Measurements from ENCODE around the gene UXS1.

UXS1 gene

DNA sequence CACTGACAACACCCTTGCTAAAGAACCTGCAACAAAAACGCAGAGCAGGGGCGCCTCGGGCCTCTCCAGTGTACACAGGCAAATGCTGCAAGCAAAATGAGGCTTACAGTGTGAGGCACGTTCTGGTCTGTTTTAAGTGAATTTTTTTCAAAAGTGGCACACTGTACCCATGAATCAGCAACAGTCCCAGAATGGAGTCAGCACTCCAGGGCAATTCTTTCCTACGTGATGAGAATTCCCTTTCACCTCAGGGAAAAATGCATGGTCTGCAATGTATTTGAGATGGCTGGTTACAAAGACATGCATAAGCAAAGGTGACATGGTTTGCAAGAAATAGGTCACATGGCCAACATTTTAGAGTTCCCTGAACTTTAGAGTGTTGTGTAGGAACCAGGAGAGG, 94.4 kb downstream of the UXS1 start:
- TF ChIP-seq EZH2 (IDR thresholded peaks at IDR 0.05; ENCODE audit: borderline replicate concordance, low read length) = no peak
- no peak for TF ChIP-seq CTCF (IDR thresholded peaks at IDR 0.05; ENCODE audit: low read length)
- H3K9me3 ChIP-seq (ENCODE audit: low read length) = no peaks in the 10 kb centered on the region
- H3K4me3 ChIP-seq (ENCODE audit: low read depth, low read length, poor library complexity, severe bottlenecking) = no peak overlapping the region
- no peak overlapping the region for H3K4me2 ChIP-seq (ENCODE audit: low read length)
- H3K9ac ChIP-seq (ENCODE audit: low read length) = no peak overlapping the region
- no peaks in the 10 kb centered on the region for H3K9me2 ChIP-seq (ENCODE audit: low read depth, low read length)
- H3K27ac ChIP-seq (ENCODE audit: low read depth, low read length, poor library complexity, severe bottlenecking) = no peak overlapping the region
- no peaks in the 10 kb centered on the region for H3F3A ChIP-seq (ENCODE audit: insufficient read depth, low read length)
- 0 out of 2 replicates have a peak, but pooled peaks cover 4% of the 10 kb centered on the region for H3K36me3 ChIP-seq (ENCODE audit: insufficient read depth, low read length)
- H2AFZ ChIP-seq (ENCODE audit: low read length) = no peak overlapping the region
- H3K79me2 ChIP-seq (ENCODE audit: insufficient read depth, low read length) = no peaks in the 10 kb centered on the region
- no peaks in the 10 kb centered on the region for H3K27me3 ChIP-seq (ENCODE audit: insufficient read depth, low read length)
- H4K20me1 ChIP-seq (ENCODE audit: insufficient read depth, low read length) = no peaks in the 10 kb centered on the region
- no peaks in the 10 kb centered on the region for H3K4me1 ChIP-seq (ENCODE audit: insufficient read depth, low read length, severe bottlenecking)

- H3K9me3 ChIP-seq (ENCODE audit: low read length) = no peaks in the 10 kb centered on the region
- H3K4me3 ChIP-seq (ENCODE audit: low read depth, low read length, poor library complexity, severe bottlenecking) = no peak overlapping the region
- H3K79me2 ChIP-seq (ENCODE audit: insufficient read depth, low read length) = no peaks in the 10 kb centered on the region
- no peaks in the 10 kb centered on the region for H3K9me2 ChIP-seq (ENCODE audit: low read depth, low read length)
- H4K20me1 ChIP-seq (ENCODE audit: insufficient read depth, low read length) = no peaks in the 10 kb centered on the region
- H2AFZ ChIP-seq (ENCODE audit: low read length) = no peak overlapping the region
- H3K9ac ChIP-seq (ENCODE audit: low read length) = no peak overlapping the region
- no peaks in the 10 kb centered on the region for H3F3A ChIP-seq (ENCODE audit: insufficient read depth, low read length)
- no peak overlapping the region for H3K4me2 ChIP-seq (ENCODE audit: low read length)
- peaks cover 9% of the 10 kb centered on the region for H3K36me3 ChIP-seq (ENCODE audit: insufficient read depth, low read length)
- H3K4me1 ChIP-seq (ENCODE audit: insufficient read depth, low read length, severe bottlenecking) = no peaks in the 10 kb centered on the region
- TF ChIP-seq CTCF (IDR thresholded peaks at IDR 0.05; ENCODE audit: low read length) (no peak), EZH2 (IDR thresholded peaks at IDR 0.05; ENCODE audit: borderline replicate concordance, low read length) (no peak)
- no peak overlapping the region for H3K27ac ChIP-seq (ENCODE audit: low read depth, low read length, poor library complexity, severe bottlenecking)
- H3K27me3 ChIP-seq (ENCODE audit: insufficient read depth, low read length) = no peaks in the 10 kb centered on the region
These were observed 95.4 kb downstream of the UXS1 start for GRCh38 chr2:106098664-106099063.

GRCh38 chr2:106098081-106098480, 96.0 kb downstream of the UXS1 start:
- Histone ChIP-seq H3K79me2 (ENCODE audit: insufficient read depth, low read length) (no peaks in the 10 kb centered on the region), H3F3A (ENCODE audit: insufficient read depth, low read length) (no peaks in the 10 kb centered on the region), H3K9me3 (ENCODE audit: low read length) (no peaks in the 10 kb centered on the region), H4K20me1 (ENCODE audit: insufficient read depth, low read length) (no peaks in the 10 kb centered on the region), H3K27ac (ENCODE audit: low read depth, low read length, poor library complexity, severe bottlenecking) (no peak overlapping the region), H3K4me1 (ENCODE audit: insufficient read depth, low read length, severe bottlenecking) (no peaks in the 10 kb centered on the region), H3K9me2 (ENCODE audit: low read depth, low read length) (no peaks in the 10 kb centered on the region), H3K4me2 (ENCODE audit: low read length) (no peak overlapping the region), H3K27me3 (ENCODE audit: insufficient read depth, low read length) (no peaks in the 10 kb centered on the region), H3K9ac (ENCODE audit: low read length) (no peak overlapping the region), H3K4me3 (ENCODE audit: low read depth, low read length, poor library complexity, severe bottlenecking) (no peak overlapping the region), H2AFZ (ENCODE audit: low read length) (no peak overlapping the region), H3K36me3 (ENCODE audit: insufficient read depth, low read length) (peaks cover 12% of the 10 kb centered on the region)
- TF ChIP-seq CTCF (IDR thresholded peaks at IDR 0.05; ENCODE audit: low read length) (peak; percentile 34; the same call in 1 of the 2 replicates), EZH2 (IDR thresholded peaks at IDR 0.05; ENCODE audit: borderline replicate concordance, low read length) (no peak)

All from OCI-LY1 (cell line).